NCI-H128 (cell line): ENCODE measurements around the gene ZNF534.
"Not testable (repeated sequence)": the region's sequence is repeated elsewhere in the genome, so short reads cannot be mapped to it uniquely, and the experiment has no call there.

Experiments used
- DNase-seq: peaks from one replicate; lab custom pipeline; 2025; ENCODE audit not compliant: unreplicated experiment; lab: John Stamatoyannopoulos, UW

The ZNF534 gene

DNA sequence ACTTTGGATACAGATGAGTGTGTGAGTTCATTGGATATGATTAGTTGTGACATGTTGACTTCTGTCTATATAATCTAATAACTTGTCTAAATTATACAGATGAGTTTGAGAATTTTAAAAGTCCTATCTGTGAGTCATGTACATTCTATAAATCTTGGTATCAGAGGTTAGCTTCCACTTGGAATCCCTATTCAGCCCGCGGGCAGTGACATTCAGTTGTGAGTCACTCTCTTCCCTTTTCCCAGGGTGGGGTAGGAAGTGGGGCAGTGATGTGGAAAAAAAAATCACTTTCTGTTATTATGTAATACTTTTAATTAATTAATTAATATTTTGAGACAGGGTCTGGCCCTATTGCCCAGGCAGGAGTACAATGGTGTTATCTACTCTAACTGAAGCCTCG is 65.6 kb downstream of the ZNF534 start:
- no peak for DNase-seq

DNA sequence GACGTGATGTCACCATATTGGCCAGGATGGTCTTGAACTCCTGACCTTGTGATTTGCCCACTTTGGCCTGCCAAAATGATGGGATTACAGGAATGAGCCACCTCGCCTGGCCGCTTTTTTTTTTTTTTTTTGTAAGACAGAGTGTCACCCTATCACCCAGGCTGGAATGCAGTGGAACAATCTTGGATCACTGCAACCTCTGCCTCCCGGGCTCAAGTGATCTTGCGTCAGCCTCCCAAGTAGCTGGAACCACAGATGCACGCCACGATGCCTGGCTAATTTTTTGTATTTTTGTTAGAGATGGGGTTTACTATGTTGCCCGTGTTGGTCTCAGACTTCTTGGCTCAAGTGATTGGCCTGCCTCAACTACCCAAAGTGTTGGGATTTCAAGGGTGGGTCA is 69.6 kb downstream of the ZNF534 start:
- DNase-seq: no peak

DNA sequence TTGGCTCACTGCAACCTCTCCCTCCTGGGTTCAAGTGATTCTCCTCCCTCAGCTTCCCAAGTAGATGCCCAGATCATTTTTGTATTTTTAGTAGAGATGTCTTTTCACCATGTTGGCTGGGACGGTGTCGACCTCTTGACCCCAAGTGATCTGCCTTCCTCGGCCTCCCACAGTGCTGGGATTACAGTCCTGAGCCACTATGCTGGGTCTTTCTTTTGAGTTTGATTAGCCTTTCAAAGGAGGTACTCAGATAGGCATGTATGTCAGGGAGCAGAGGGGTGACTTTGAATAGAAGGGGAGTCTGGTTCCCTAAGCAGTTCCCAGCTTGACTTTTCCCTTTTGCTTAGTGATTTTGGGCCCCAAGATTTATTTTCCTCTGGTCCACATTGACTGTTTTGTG is 71.5 kb downstream of the ZNF534 start:
- DNase-seq: not testable (repeated sequence)

GRCh38 chr19:52500991-52501390 is 72.0 kb downstream of the ZNF534 start:
- DNase-seq: not testable (repeated sequence)
